Measurements from ENCODE around the gene CMSS1.

CMSS1 gene

GRCh38 chr3:99872923-99873254 lies 55.2 kb downstream of the CMSS1 start:
- FAIRE-seq, result no peak
- DNase-seq (ENCODE audit: insufficient read length, low spot score), result no peak
- TF ChIP-seq CTCF (IDR thresholded peaks at IDR 0.05; ENCODE audit: insufficient read depth, missing control alignments), result no peak

- no peak for TF ChIP-seq CTCF (IDR thresholded peaks at IDR 0.05; ENCODE audit: insufficient read depth, missing control alignments)
- no peak for DNase-seq (ENCODE audit: insufficient read length, low spot score)
- FAIRE-seq, result no peak
These were observed 55.8 kb downstream of the CMSS1 start for GRCh38 chr3:99873269-99874102.

GRCh38 chr3:99874237-99875002 lies 56.8 kb downstream of the CMSS1 start:
- DNase-seq (ENCODE audit: insufficient read length, low spot score) (no peak), FAIRE-seq (no peak)

GRCh38 chr3:99875581-99875928 lies 57.9 kb downstream of the CMSS1 start:
- DNase-seq (ENCODE audit: insufficient read length, low spot score) (no peak), FAIRE-seq (no peak)
- TF ChIP-seq CTCF (IDR thresholded peaks at IDR 0.05; ENCODE audit: insufficient read depth, missing control alignments), result no peak

More at GRCh38 chr3:99874237-99875002, 56.8 kb downstream of the CMSS1 start:
- no peak for TF ChIP-seq CTCF (IDR thresholded peaks at IDR 0.05; ENCODE audit: insufficient read depth, missing control alignments)

- DNase-seq (ENCODE audit: insufficient read length, low spot score), result no peak
- no peak for TF ChIP-seq CTCF (IDR thresholded peaks at IDR 0.05; ENCODE audit: insufficient read depth, missing control alignments)
- FAIRE-seq, result no peak
These were observed 58.5 kb downstream of the CMSS1 start for GRCh38 chr3:99875929-99876841.

GRCh38 chr3:99877031-99877579 lies 59.4 kb downstream of the CMSS1 start:
- DNase-seq (ENCODE audit: insufficient read length, low spot score), result no peak

More at GRCh38 chr3:99877031-99877579, 59.4 kb downstream of the CMSS1 start:
- no peak for TF ChIP-seq CTCF (IDR thresholded peaks at IDR 0.05; ENCODE audit: insufficient read depth, missing control alignments)
- no peak for FAIRE-seq

Data from D721Med (cell line).